Spleen (tissue), 7 donors: ENCODE measurements around the gene TNFRSF12A.

ENCODE experiments used
- CTCF ChIP-seq, 11 experiments: fragments of 200-600 bp in 7 of 11; fragments of 450-650 bp in 4 of 11; sonication (generic) in 4 of 11; IDR thresholded peaks in 8 of 11; conservative IDR thresholded peaks in 3 of 11; 1 replicate in 7 of 11; 2 replicates in 4 of 11; pipeline versions ENCODE4 v1.4.0 to v1.8.0; 2016 to 2021; ENCODE audit warnings: antibody characterized with exemption in 11 of 11, inconsistent platforms in 4 of 11, mild to moderate bottlenecking in 1 of 11
- POLR2A ChIP-seq, 3 donors: fragments of 450-650 bp; IDR thresholded peaks; one replicate each; pipeline ENCODE4 v1.5.1; 2017; ENCODE audit warnings: antibody characterized with exemption in 3 of 3, mild to moderate bottlenecking in 1 of 3
- donor health status: DM: no; HTN: no; CAD: no; lungs with moderate emphysema.
- donor health status: DM: no; HTN: no; CAD: no.
- donor health status: DM: no; HTN: no; CAD: no.

- TF ChIP-seq POLR2A (IDR thresholded peaks at IDR 0.05) = no peak
- TF ChIP-seq CTCF (IDR thresholded peaks at IDR 0.05 in 8 of 11, conservative IDR thresholded peaks at IDR 0.05 in 3 of 11) = no peak
Measured at GRCh38 chr16:3071655-3072054, 51.5 kb downstream of the TNFRSF12A start.
